Lower leg skin (tissue), 4 donors: Measurements from ENCODE around the gene PRXL2C. TPM values are rescaled to one million over a fixed set of nuclear protein-coding genes. Genes with fewer than 3 reads are reported as not detected.
"Not testable (repeated sequence)": the region's sequence is repeated elsewhere in the genome, so short reads cannot be mapped to it uniquely, and the experiment has no call there.

Experiments
- DNase-seq, 2 donors: peaks; one replicate each; pipeline ENCODE4 v3.0.0-alpha.2; 2019; ENCODE audit warnings: low spot score in 2 of 2
- H3K4me3 ChIP-seq: fragments of 200-600 bp; sonication (generic); 2 replicates; pipeline ENCODE4 v1.5.1; 2017; ENCODE audit warnings: mild to moderate bottlenecking, low read depth; ENCODE audit not compliant: poor library complexity, severe bottlenecking
- POLR2A ChIP-seq, 2 donors: fragments of 450-650 bp; IDR thresholded peaks; one replicate each; pipeline ENCODE4 v1.6.1; 2016 to 2017; ENCODE audit warnings: antibody characterized with exemption in 2 of 2, mild to moderate bottlenecking in 1 of 2, moderate library complexity in 1 of 2
- WGBS, 2 donors: methylation state at CpG; one replicate each; pipeline ENCODE4 v1.1.5; 2018; 5-methylcytosine and 5-hydroxymethylcytosine counted together
- intact Hi-C: fragments of 100-400 bp; cut with DNase I; formaldehyde crosslinking; loops from one replicate; pipeline ENCODE4 v1.15.0; 2023; ENCODE audit warnings: low total_unique reads
- total RNA-seq, 4 donors: library from RNA; depleted of rRNA; stranded (reverse); fragments of >200 nt; gene quantifications; one replicate each; pipeline ENCODE4 v1.1.0, GENCODE V29; 2016
- TF ChIP-seq, protein P1 (sequence below), 3 donors: fragments of 450-650 bp; IDR thresholded peaks; one replicate each; pipeline ENCODE4 v1.5.1; 2016; ENCODE audit warnings: antibody characterized with exemption in 3 of 3, mild to moderate bottlenecking in 3 of 3, moderate library complexity in 2 of 3

Gene PRXL2C
- total RNA-seq, 4 donors from 2014 or later, result 6.1 to 12.4 (median 9.4) TPM

DNA sequence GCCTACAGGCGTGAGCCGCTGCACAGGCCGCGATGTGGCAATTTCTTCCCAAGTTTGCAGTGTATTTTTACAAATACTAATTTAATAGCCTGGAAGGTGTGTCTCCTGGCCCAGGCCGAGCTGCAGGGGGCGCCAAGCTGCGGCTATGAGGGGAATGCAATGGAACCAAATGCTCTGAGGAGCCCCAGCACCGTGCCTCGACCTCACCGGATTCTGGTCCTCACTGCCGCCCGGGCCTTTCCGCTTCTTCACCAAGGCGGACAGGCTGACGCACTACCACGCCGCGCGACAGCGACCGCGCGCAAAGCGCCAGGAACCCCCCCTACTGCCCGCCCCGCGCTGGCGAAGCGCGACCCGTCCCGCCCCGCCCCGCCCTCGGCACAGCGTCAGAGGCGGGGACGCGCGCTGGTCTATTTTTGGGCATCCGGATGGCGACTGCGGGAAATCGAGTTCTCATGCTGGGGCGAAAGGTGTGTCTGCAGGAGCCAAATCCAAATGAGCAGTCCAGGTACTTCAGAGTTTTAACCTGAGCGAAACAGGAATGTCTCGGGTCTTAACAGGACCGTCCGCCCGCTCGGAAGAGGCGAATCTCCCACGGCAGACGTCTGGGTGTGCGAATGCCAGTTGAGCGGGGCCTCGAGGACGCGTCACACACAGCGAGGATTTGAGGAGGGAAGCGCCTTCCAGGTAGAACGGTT lies 31.7 kb upstream of the PRXL2C start:
- H3K4me3 ChIP-seq, result peak overlapping the region; percentile 16
- TF ChIP-seq, protein P1, sequence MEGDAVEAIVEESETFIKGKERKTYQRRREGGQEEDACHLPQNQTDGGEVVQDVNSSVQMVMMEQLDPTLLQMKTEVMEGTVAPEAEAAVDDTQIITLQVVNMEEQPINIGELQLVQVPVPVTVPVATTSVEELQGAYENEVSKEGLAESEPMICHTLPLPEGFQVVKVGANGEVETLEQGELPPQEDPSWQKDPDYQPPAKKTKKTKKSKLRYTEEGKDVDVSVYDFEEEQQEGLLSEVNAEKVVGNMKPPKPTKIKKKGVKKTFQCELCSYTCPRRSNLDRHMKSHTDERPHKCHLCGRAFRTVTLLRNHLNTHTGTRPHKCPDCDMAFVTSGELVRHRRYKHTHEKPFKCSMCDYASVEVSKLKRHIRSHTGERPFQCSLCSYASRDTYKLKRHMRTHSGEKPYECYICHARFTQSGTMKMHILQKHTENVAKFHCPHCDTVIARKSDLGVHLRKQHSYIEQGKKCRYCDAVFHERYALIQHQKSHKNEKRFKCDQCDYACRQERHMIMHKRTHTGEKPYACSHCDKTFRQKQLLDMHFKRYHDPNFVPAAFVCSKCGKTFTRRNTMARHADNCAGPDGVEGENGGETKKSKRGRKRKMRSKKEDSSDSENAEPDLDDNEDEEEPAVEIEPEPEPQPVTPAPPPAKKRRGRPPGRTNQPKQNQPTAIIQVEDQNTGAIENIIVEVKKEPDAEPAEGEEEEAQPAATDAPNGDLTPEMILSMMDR (IDR thresholded peaks at IDR 0.05), result no peak
- TF ChIP-seq POLR2A (IDR thresholded peaks at IDR 0.05), result no peak
- DNase-seq, result peak; percentile 64 to 95
- intact Hi-C loops, result no loop called here
- WGBS, 2 donors, result 4 to 8% methylated on average over 38 to 40 of the region's 62 CpGs

DNA sequence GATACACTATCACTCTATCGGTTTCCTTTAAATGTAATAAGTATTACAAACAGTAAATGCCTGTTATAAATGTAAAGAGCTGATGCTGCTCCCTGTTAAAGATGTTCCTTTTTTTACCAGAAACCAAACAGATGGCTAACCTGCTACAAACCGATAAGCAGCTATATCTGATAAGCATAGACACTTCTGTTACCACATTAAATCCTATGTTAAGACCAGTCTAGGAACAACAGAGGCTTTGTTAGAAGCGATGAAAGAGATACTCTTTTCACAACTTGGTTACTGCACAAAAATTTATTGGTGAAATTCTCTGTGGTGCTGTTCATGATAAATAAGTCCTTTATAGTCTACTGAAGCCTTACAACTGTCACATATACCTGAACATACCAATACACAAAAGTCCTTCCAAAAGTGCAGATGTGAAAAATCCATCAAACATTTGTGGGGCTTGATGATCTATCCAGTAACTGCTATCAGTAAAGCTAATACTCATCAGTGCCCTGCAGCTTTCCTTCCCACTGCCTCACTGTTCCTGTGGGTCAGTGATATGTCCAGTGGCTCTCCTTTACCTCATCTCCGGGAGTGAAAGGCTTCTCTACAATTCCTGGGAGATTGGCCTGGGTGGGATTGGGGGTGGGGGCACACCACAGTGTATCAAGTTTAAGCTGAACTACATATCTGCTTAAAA lies 25.8 kb upstream of the PRXL2C start:
- no peak overlapping the region for H3K4me3 ChIP-seq
- 70 to 71% methylated on average over 4 of the region's 4 CpGs for whole genome bisulfite sequencing, 2 donors
- TF ChIP-seq, protein P1 (IDR thresholded peaks at IDR 0.05), result no peak
- TF ChIP-seq POLR2A (IDR thresholded peaks at IDR 0.05), result no peak
- intact Hi-C loops, result no loop called here
- no peak for DNase-seq

DNA sequence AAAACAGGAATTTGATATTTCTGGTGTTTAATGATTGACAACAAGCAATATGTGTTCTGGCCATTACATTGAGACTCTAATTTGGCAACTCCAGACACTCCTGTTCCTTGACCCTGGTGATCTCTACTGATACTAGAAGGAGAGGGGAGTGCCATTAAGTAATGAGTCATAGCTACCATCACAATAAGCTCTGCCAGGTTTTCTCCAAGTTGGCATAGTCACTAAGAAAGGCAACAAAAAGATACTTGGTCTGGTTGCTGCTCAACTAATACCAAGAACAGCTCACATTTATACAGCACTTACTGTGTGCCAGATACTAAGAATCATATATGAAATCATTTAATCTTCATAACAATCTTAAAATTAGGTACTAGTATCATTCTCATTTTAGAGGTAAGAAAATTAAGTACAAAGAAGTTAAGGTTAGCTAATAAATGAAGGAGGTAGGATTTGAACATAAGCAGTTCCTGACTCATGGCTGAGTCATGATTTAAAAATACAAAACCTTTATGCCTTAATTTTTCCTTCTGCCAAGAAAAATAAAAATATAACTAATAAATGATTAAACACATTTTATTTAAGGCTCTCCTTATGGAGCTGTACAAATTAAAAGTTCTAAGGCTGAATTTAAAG lies 19.9 kb upstream of the PRXL2C start:
- no peak for DNase-seq
- intact Hi-C loops, result no loop called here
- TF ChIP-seq, protein P1 (IDR thresholded peaks at IDR 0.05), result no peak
- TF ChIP-seq POLR2A (IDR thresholded peaks at IDR 0.05), result no peak
- no peak overlapping the region for H3K4me3 ChIP-seq

DNA sequence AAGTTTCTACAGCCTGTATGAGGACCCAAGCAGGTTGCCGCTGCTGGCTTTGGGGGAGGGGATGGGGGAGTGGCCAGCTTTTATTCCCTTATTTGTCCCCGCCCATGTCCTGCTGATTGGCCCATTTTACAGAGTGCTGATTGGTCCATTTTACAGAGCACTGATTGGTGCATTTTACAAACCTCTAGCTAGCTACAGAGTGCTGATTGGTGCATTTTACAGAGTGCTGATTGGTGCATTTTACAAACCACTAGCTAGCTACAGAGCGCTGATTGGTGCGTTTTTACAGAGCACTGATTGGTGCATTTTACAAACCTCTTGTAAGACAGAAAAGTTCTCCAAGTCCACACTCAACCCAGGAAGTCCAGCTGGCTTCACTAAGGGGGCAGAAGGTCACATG lies 18.7 kb upstream of the PRXL2C start:
- intact Hi-C loops, DNase-seq, H3K4me3 ChIP-seq: not testable (repeated sequence)
- 89 to 96% methylated on average over 4 of the region's 4 CpGs for WGBS, 2 donors

DNA sequence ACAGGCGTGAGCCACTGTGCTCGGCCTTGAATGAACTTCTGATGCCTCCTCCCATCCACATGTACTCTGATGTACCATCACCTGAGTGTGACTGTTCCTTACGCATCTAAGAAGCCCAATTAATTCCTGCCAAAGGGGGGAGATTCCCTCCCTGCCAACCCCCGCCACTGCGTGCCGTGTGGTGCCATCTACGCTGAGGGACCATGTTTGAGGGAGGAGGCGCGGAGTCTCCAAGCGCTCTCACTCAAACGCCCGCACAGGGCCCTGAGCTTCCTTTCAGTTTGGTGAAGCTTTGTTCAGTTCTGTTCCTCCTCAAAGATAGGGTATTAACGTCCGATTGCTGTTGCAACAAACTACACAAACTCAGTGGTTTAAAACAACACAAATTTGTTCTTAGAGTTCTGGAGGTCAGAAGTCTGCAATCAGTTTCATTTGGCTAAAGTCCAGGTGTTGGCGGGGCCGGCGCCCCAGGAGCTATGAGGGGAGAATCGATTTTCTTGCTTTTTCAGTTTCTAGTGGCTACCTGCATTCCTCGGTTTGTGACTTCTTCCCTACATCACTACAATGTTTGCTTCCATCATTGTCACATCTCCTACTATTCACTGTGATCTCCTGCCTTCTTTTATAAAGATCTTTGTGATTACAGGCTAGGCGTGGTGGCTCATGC lies 13.9 kb upstream of the PRXL2C start:
- no peak for DNase-seq
- intact Hi-C loops, result loop anchor here (10.0 kb wide), 1 partner anchor 344 kb away; no protein-coding TSS in a partner anchor
- 94 to 95% methylated on average over 20 of the region's 20 CpGs for WGBS, 2 donors
- no peak overlapping the region for H3K4me3 ChIP-seq
- no peak for TF ChIP-seq POLR2A (IDR thresholded peaks at IDR 0.05)
- TF ChIP-seq, protein P1 (IDR thresholded peaks at IDR 0.05), result no peak

DNA sequence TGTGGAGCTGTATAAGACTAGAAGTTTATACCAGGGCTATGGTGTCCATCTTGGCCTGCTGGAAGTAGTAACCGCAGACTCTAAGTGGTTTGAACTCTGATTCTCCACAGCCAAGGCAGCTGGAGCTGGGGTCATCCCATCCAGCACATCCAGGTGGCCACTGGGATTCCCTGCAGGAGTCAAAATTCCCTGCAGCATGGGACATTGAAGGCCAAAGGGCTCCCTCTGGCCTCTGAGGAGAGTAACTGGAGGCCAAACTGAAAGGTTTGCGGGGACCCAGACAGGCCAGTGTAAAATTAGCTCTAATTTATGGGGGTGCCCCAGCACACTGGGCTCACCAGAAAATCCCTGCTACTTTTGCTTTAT lies 12.2 kb upstream of the PRXL2C start:
- intact Hi-C loops, result loop anchor here (10.0 kb wide), 1 partner anchor 343 kb away; no protein-coding TSS in a partner anchor
- TF ChIP-seq POLR2A (IDR thresholded peaks at IDR 0.05), result no peak
- TF ChIP-seq, protein P1 (IDR thresholded peaks at IDR 0.05), result no peak
- no peak for DNase-seq
- WGBS, 2 donors, result 85 to 88% methylated on average over 2 of the region's 2 CpGs
- H3K4me3 ChIP-seq, result no peak overlapping the region
